HTERT RPE-1 (cell line): ENCODE data around the gene ZDHHC11B.
"Not testable (repeated sequence)": the region's sequence is repeated elsewhere in the genome, so short reads cannot be mapped to it uniquely, and the experiment has no call there.

Source experiments
- in situ Hi-C: fragments of 300-500 bp; cut with MboI; formaldehyde crosslinking; loops from 4 replicates; pipeline ENCODE4 v1.14.3; 2020; ENCODE audit warnings: low sequenced_read_pairs

Gene ZDHHC11B

GRCh38 chr5:723309-723708 lies 61.2 kb downstream of the ZDHHC11B start:
- in situ Hi-C loops: not testable (repeated sequence)

- in situ Hi-C loops: not testable (repeated sequence)
These were observed 65.2 kb downstream of the ZDHHC11B start for GRCh38 chr5:719379-719778.

GRCh38 chr5:717143-717542 lies 67.4 kb downstream of the ZDHHC11B start:
- in situ Hi-C loops: no loop called here

- in situ Hi-C loops: not testable (repeated sequence)
These were observed 67.8 kb downstream of the ZDHHC11B start for GRCh38 chr5:716740-717139.

GRCh38 chr5:715636-716035 lies 68.9 kb downstream of the ZDHHC11B start:
- in situ Hi-C loops: not testable (repeated sequence)

GRCh38 chr5:714215-715118 lies 70.1 kb downstream of the ZDHHC11B start:
- in situ Hi-C loops: not testable (repeated sequence)

- in situ Hi-C loops: not testable (repeated sequence)
These were observed 70.8 kb downstream of the ZDHHC11B start for GRCh38 chr5:713686-714085.

GRCh38 chr5:708848-709517 lies 75.5 kb downstream of the ZDHHC11B start:
- in situ Hi-C loops: not testable (repeated sequence)

GRCh38 chr5:708374-708773 lies 76.2 kb downstream of the ZDHHC11B start:
- in situ Hi-C loops: not testable (repeated sequence)

GRCh38 chr5:706127-706526 lies 78.4 kb downstream of the ZDHHC11B start:
- in situ Hi-C loops: not testable (repeated sequence)

GRCh38 chr5:696753-697702 lies 87.5 kb downstream of the ZDHHC11B start:
- in situ Hi-C loops: not testable (repeated sequence)

- in situ Hi-C loops: not testable (repeated sequence)
These were observed 88.3 kb downstream of the ZDHHC11B start for GRCh38 chr5:696191-696590.

GRCh38 chr5:695475-695874 lies 89.1 kb downstream of the ZDHHC11B start:
- in situ Hi-C loops: not testable (repeated sequence)

GRCh38 chr5:694042-694431 lies 90.5 kb downstream of the ZDHHC11B start:
- in situ Hi-C loops: not testable (repeated sequence)

- in situ Hi-C loops: not testable (repeated sequence)
These were observed 91.1 kb downstream of the ZDHHC11B start, which contains the start of gene TPPP for GRCh38 chr5:693271-694041. Gene TPPP (minus strand): TSS chr5:693352. CDS start chr5:678060, 15,292 bp downstream.

- in situ Hi-C loops: not testable (repeated sequence)
These were observed 91.9 kb downstream of the ZDHHC11B start for GRCh38 chr5:692529-693041.

- in situ Hi-C loops: no loop called here
These were observed 92.6 kb downstream of the ZDHHC11B start for GRCh38 chr5:691817-692528.

GRCh38 chr5:691049-691448 lies 93.5 kb downstream of the ZDHHC11B start:
- in situ Hi-C loops: not testable (repeated sequence)

GRCh38 chr5:690293-690692 lies 94.2 kb downstream of the ZDHHC11B start:
- in situ Hi-C loops: not testable (repeated sequence)
